Upper lobe of left lung (tissue), 6 donors: ENCODE measurements around the gene FBLN7. TPM values are rescaled to one million over a fixed set of nuclear protein-coding genes. Genes with fewer than 3 reads are reported as not detected.
"Not testable (repeated sequence)": the region's sequence is repeated elsewhere in the genome, so short reads cannot be mapped to it uniquely, and the experiment has no call there.

Source experiments
- ATAC-seq, 2 donors: fragments of 200-7000 bp; cut with Tn5 transposase; one replicate each; pipeline ENCODE4 v1.9.1; 2022; ENCODE audit warnings: mild to moderate bottlenecking in 2 of 2, moderate library complexity in 2 of 2; ENCODE audit not compliant: low FRiP score in 2 of 2
- DNase-seq, 2 donors: peaks; one replicate each; pipeline ENCODE4 v3.0.0-alpha.2; 2019 to 2020
- H3K27ac ChIP-seq, 4 donors: fragments of 200-600 bp; sonication (generic); one replicate each; pipeline ENCODE4 v1.5.1; 2016 to 2019
- H3K27me3 ChIP-seq, 4 donors: fragments of 200-600 bp; sonication (generic); one replicate each; pipeline ENCODE4 v1.5.1; 2017 to 2019
- H3K36me3 ChIP-seq, 4 donors: fragments of 200-600 bp; sonication (generic); one replicate each; pipeline ENCODE4 v1.5.1; 2016 to 2019
- H3K4me1 ChIP-seq, 4 donors: fragments of 200-600 bp; sonication (generic); one replicate each; pipeline ENCODE4 v1.5.1; 2018 to 2019
- H3K4me3 ChIP-seq, 4 donors: fragments of 200-600 bp; sonication (generic); one replicate each; pipeline ENCODE4 v1.5.1; 2017 to 2019; ENCODE audit warnings: mild to moderate bottlenecking in 2 of 4, moderate library complexity in 1 of 4
- H3K9me3 ChIP-seq, 4 donors: fragments of 200-600 bp; sonication (generic); one replicate each; pipeline ENCODE4 v1.5.1; 2018 to 2019
- EP300 ChIP-seq, 4 donors: sonication (generic); formaldehyde crosslinking; IDR thresholded peaks; one replicate each; pipeline ENCODE4 v1.5.1; 2017; ENCODE audit warnings: antibody characterized with exemption in 4 of 4, control low read depth in 2 of 4
- POLR2A ChIP-seq, 4 donors: fragments of 450-650 bp; IDR thresholded peaks; one replicate each; pipeline ENCODE4 v1.5.1; 2016 to 2017; ENCODE audit warnings: antibody characterized with exemption in 4 of 4, mild to moderate bottlenecking in 2 of 4
- POLR2AphosphoS5 ChIP-seq, 2 donors: sonication (generic); formaldehyde crosslinking; IDR thresholded peaks; one replicate each; pipeline ENCODE4 v1.5.1; 2017; ENCODE audit warnings: antibody characterized with exemption in 2 of 2
- WGBS, 2 donors: methylation state at CpG; one replicate each; pipeline ENCODE4 v1.1.5; 2017 to 2018; 5-methylcytosine and 5-hydroxymethylcytosine counted together
- total RNA-seq, 6 donors: library from RNA; depleted of rRNA in 4 of 6; stranded (reverse); fragments of >200 nt in 4 of 6; gene quantifications; one replicate each; pipeline versions ENCODE4 v1.1.0 to v1.2.1, GENCODE V29; 2016 to 2021
- TF ChIP-seq, protein P1 (sequence below), 6 experiments: fragments of 450-650 bp in 4 of 6; fragments of 200-600 bp in 2 of 6; sonication (generic) in 2 of 6; IDR thresholded peaks; one replicate each; pipeline ENCODE4 v1.5.1; 2016 to 2019; ENCODE audit warnings: antibody characterized with exemption in 6 of 6
- donor health status: DM: no; HTN: no; CAD: no; lungs with moderate emphysema.
- donor health status: DM: no; HTN: yes; CAD: no; lungs with severe emphysema.

FBLN7 gene
- total RNA-seq, 6 donors from 2014 or later: 2.0 to 6.9 (median 4.0) TPM; not detected in 1

- peaks cover 0 to 9% (median 7%) of the 10 kb centered on the region in 4 donors for H3K9me3 ChIP-seq
- no peaks in the 10 kb centered on the region for H3K36me3 ChIP-seq
- no peak overlapping the region for H3K27ac ChIP-seq
- DNase-seq (no peak), ATAC-seq (peak in 1 of 2 donors; percentile 8)
- TF ChIP-seq EP300 (IDR thresholded peaks at IDR 0.05) (no peak), POLR2AphosphoS5 (IDR thresholded peaks at IDR 0.05) (no peak), POLR2A (IDR thresholded peaks at IDR 0.05) (no peak)
- TF ChIP-seq, protein P1, sequence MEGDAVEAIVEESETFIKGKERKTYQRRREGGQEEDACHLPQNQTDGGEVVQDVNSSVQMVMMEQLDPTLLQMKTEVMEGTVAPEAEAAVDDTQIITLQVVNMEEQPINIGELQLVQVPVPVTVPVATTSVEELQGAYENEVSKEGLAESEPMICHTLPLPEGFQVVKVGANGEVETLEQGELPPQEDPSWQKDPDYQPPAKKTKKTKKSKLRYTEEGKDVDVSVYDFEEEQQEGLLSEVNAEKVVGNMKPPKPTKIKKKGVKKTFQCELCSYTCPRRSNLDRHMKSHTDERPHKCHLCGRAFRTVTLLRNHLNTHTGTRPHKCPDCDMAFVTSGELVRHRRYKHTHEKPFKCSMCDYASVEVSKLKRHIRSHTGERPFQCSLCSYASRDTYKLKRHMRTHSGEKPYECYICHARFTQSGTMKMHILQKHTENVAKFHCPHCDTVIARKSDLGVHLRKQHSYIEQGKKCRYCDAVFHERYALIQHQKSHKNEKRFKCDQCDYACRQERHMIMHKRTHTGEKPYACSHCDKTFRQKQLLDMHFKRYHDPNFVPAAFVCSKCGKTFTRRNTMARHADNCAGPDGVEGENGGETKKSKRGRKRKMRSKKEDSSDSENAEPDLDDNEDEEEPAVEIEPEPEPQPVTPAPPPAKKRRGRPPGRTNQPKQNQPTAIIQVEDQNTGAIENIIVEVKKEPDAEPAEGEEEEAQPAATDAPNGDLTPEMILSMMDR (IDR thresholded peaks at IDR 0.05): no peak
- H3K27me3 ChIP-seq: no peaks in the 10 kb centered on the region
- H3K4me3 ChIP-seq: no peak overlapping the region
- no peaks in the 10 kb centered on the region for H3K4me1 ChIP-seq
These were observed 60.6 kb downstream of the FBLN7 start for GRCh38 chr2:112198780-112199179.

GRCh38 chr2:112199188-112199587, 61.0 kb downstream of the FBLN7 start:
- DNase-seq (no peak), ATAC-seq (no peak)
- no peak overlapping the region for H3K4me3 ChIP-seq
- WGBS, 2 donors: 62 to 63% methylated on average over 3 of the region's 3 CpGs
- H3K27me3 ChIP-seq: no peaks in the 10 kb centered on the region
- TF ChIP-seq POLR2A (IDR thresholded peaks at IDR 0.05) (no peak), POLR2AphosphoS5 (IDR thresholded peaks at IDR 0.05) (no peak), EP300 (IDR thresholded peaks at IDR 0.05) (no peak)
- TF ChIP-seq, protein P1 (IDR thresholded peaks at IDR 0.05): no peak
- peaks cover 2 to 13% (median 11%) of the 10 kb centered on the region in 4 donors for H3K9me3 ChIP-seq
- no peaks in the 10 kb centered on the region for H3K4me1 ChIP-seq
- no peaks in the 10 kb centered on the region for H3K36me3 ChIP-seq
- H3K27ac ChIP-seq: no peak overlapping the region

DNA sequence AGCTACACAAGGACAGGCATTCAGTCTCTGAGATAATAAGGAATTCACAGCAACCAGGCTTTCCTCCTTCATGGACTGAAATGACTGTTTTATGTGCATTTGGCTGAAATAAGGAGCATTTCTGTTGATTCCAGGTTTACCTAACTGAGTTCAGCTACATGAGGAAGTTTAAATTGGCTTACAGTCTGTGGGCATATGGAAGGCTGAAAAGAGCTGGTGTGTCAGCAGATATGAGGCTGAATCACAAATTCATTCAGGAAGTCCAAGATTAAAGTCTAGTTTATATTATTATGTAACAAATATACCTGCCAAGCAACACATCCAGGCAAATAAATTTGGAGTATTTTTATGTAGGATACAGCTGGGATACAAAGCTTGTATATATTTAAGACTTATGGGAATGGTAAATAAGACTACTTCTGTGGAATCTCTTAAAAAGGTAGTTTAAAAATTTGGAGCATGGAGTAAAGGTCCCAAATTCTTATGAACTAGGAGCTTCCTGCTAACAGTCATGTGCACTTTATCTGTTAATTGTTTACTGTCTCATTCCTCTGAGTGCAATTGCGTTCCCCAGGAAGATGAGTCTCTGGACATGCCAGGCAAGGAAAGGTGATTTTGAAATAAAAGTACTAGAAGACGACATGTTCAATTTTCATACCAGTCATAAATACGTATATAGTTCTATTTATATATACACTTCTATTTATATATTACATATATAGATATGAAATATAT, 63.7 kb downstream of the FBLN7 start:
- TF ChIP-seq POLR2AphosphoS5 (IDR thresholded peaks at IDR 0.05): no peak
- TF ChIP-seq EP300 (IDR thresholded peaks at IDR 0.05): no peak
- TF ChIP-seq POLR2A (IDR thresholded peaks at IDR 0.05): no peak
- TF ChIP-seq, protein P1 (IDR thresholded peaks at IDR 0.05): no peak
- WGBS, 2 donors: 90 to 96% methylated on average over 3 of the region's 3 CpGs
- Histone ChIP-seq H3K27ac (no peak overlapping the region), H3K9me3 (peaks cover 5 to 21% (median 14%) of the 10 kb centered on the region in 4 donors), H3K4me3 (no peak overlapping the region), H3K36me3 (no peaks in the 10 kb centered on the region), H3K4me1 (no peaks in the 10 kb centered on the region), H3K27me3 (no peaks in the 10 kb centered on the region)
- ATAC-seq (no peak), DNase-seq (no peak)

DNA sequence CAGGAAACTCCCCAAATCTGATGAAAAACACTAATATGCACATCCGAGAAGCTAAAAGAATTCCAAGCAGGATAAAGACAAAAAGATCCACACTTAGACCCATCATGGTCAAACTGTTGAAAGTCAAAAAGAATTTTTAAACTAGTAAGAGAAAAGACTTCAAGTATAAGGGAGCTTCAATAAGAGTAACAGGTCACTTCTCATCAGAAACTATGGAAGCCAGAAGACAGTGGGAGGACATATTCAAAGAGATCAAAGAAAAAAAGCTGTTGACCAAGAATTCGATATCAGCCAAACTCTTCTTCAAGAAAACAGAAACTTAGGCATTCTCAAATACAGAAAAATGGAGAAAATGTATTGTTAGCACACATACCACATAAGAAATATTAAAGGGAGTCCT, 66.2 kb downstream of the FBLN7 start:
- H3K27me3 ChIP-seq: no peaks in the 10 kb centered on the region
- no peak overlapping the region for H3K27ac ChIP-seq
- H3K36me3 ChIP-seq: no peaks in the 10 kb centered on the region
- WGBS, 2 donors: 90 to 96% methylated on average over 2 of the region's 2 CpGs
- H3K9me3 ChIP-seq: peaks cover 5 to 21% (median 14%) of the 10 kb centered on the region in 4 donors
- TF ChIP-seq, protein P1 (IDR thresholded peaks at IDR 0.05): no peak
- TF ChIP-seq EP300 (IDR thresholded peaks at IDR 0.05) (no peak), POLR2A (IDR thresholded peaks at IDR 0.05) (no peak), POLR2AphosphoS5 (IDR thresholded peaks at IDR 0.05) (no peak)
- no peak overlapping the region for H3K4me3 ChIP-seq
- DNase-seq (no peak), ATAC-seq (no peak)
- no peaks in the 10 kb centered on the region for H3K4me1 ChIP-seq

DNA sequence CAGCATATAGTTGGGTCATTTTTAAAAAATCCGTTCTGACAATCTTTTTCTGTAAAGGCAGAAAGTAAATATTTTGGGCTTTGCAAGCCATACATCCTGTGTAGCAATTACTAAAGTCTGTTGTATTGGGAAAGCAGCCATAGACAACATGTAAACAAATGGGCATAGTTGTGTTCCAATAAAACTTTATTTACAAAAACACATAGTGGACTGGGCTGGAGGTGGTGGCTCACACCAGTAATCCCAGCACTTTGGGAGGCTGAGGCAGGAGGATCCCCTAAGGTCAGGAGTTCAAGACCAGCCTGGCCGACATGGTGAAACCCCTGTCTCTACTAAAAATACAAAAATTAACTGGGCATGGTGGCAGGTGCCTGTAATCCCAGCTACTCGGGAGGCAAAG, 69.7 kb downstream of the FBLN7 start:
- not testable (repeated sequence) for H3K36me3 ChIP-seq, H3K27ac ChIP-seq, DNase-seq, ATAC-seq, H3K4me3 ChIP-seq, H3K27me3 ChIP-seq, H3K4me1 ChIP-seq
- WGBS, 2 donors: 86 to 87% methylated on average over 3 of the region's 3 CpGs
- peaks cover 5 to 21% (median 12%) of the 10 kb centered on the region in 4 donors for H3K9me3 ChIP-seq
